Mesenchymal stem cell (in vitro differentiated cells and primary cell): ENCODE data around the gene SLC25A23.

ENCODE experiments used
- DNase-seq: peaks from one replicate; pipeline ENCODE4 v3.0.0-alpha.2; 2013
- H2AFZ ChIP-seq: one replicate; pipeline ENCODE4 v1.6.1; 2013; ENCODE audit warnings: low read depth, mild to moderate bottlenecking, control low read depth, inconsistent platforms, low read length, moderate library complexity
- H2AK5ac ChIP-seq: 2 replicates; pipeline ENCODE4 v1.6.1; 2013; ENCODE audit warnings: low read length, moderate library complexity, mild to moderate bottlenecking, inconsistent platforms; ENCODE audit not compliant: severe bottlenecking
- H2BK120ac ChIP-seq: one replicate; pipeline ENCODE4 v1.6.1; 2013; ENCODE audit warnings: low read depth, mild to moderate bottlenecking, inconsistent platforms, low read length, moderate library complexity
- H2BK12ac ChIP-seq, 2 experiments: one replicate each; pipeline ENCODE4 v1.6.1; 2013; ENCODE audit warnings: inconsistent platforms in 2 of 2, low read length in 2 of 2, mild to moderate bottlenecking in 2 of 2, moderate library complexity in 2 of 2, control low read depth in 1 of 2
- H2BK15ac ChIP-seq: one replicate; pipeline ENCODE4 v1.6.1; 2013; ENCODE audit warnings: mild to moderate bottlenecking, low read depth, inconsistent platforms; ENCODE audit not compliant: poor library complexity, severe bottlenecking
- H2BK5ac ChIP-seq: 2 replicates; pipeline ENCODE4 v1.6.1; 2013; ENCODE audit warnings: low read depth, mild to moderate bottlenecking, low read length, control low read depth, inconsistent platforms; ENCODE audit not compliant: poor library complexity, severe bottlenecking
- H3K14ac ChIP-seq, 2 experiments: one replicate each; pipeline ENCODE4 v1.6.1; 2013; ENCODE audit warnings: inconsistent platforms in 2 of 2, low read length in 2 of 2, control low read depth in 1 of 2, mild to moderate bottlenecking in 1 of 2, moderate library complexity in 1 of 2
- H3K18ac ChIP-seq, 2 experiments: one replicate each; pipeline ENCODE4 v1.6.1; 2013; ENCODE audit warnings: inconsistent platforms in 2 of 2, low read length in 2 of 2, control low read depth in 1 of 2, low read depth in 1 of 2, mild to moderate bottlenecking in 1 of 2
- H3K23ac ChIP-seq, 2 experiments: one replicate each; pipeline ENCODE4 v1.6.1; 2013; ENCODE audit warnings: inconsistent platforms in 2 of 2, low read length in 2 of 2, mild to moderate bottlenecking in 2 of 2, moderate library complexity in 2 of 2, control low read depth in 1 of 2
- H3K27ac ChIP-seq: 2 replicates; pipeline ENCODE4 v1.5.1; 2013; ENCODE audit warnings: mild to moderate bottlenecking, moderate library complexity, low read length, control low read depth, inconsistent platforms; ENCODE audit not compliant: poor library complexity, severe bottlenecking
- H3K27me3 ChIP-seq, 2 experiments: 2 replicates each; pipeline versions ENCODE4 v1.6.1 to v1.7.0; 2013; ENCODE audit warnings: low read length in 2 of 2, mild to moderate bottlenecking in 2 of 2, moderate library complexity in 2 of 2, control low read depth in 1 of 2, inconsistent platforms in 1 of 2; ENCODE audit not compliant: control insufficient read depth in 1 of 2, insufficient read depth in 1 of 2
- H3K36me3 ChIP-seq, 2 experiments: 2 replicates each; pipeline versions ENCODE4 v1.6.1 to v1.7.0; 2013; ENCODE audit warnings: low read length in 2 of 2, control low read depth in 1 of 2, inconsistent platforms in 1 of 2, low read depth in 1 of 2, mild to moderate bottlenecking in 1 of 2; ENCODE audit not compliant: insufficient read depth in 2 of 2, control insufficient read depth in 1 of 2
- H3K4ac ChIP-seq, 2 experiments: one replicate each; pipeline ENCODE4 v1.6.1; 2013; ENCODE audit warnings: inconsistent platforms in 2 of 2, low read length in 2 of 2, mild to moderate bottlenecking in 2 of 2, moderate library complexity in 2 of 2, control low read depth in 1 of 2, low read depth in 1 of 2
- H3K4me1 ChIP-seq: 2 replicates; pipeline ENCODE4 v1.6.1; 2013; ENCODE audit warnings: low read depth, low read length, control low read depth; ENCODE audit not compliant: control insufficient read depth, insufficient read depth
- H3K4me2 ChIP-seq: 2 replicates; pipeline ENCODE4 v1.6.1; 2013; ENCODE audit warnings: low read length, mild to moderate bottlenecking, inconsistent platforms; ENCODE audit not compliant: poor library complexity, severe bottlenecking
- H3K4me3 ChIP-seq, 2 experiments: 2 replicates each; pipeline versions ENCODE4 v1.5.1 to v1.7.0; 2013; ENCODE audit warnings: low read length in 2 of 2, mild to moderate bottlenecking in 2 of 2, control low read depth in 1 of 2, low read depth in 1 of 2; ENCODE audit not compliant: insufficient read depth in 1 of 2
- H3K79me1 ChIP-seq: replicated peaks from 2 replicates; pipeline ENCODE4 v1.6.1; 2013; ENCODE audit warnings: mild to moderate bottlenecking, control low read depth, low read length, inconsistent platforms; ENCODE audit not compliant: poor library complexity, severe bottlenecking
- H3K9ac ChIP-seq: 2 replicates; pipeline ENCODE4 v1.7.0; 2013; ENCODE audit warnings: mild to moderate bottlenecking, low read length, moderate library complexity
- H3K9me3 ChIP-seq: 2 replicates; pipeline ENCODE4 v1.7.0; 2013; ENCODE audit warnings: mild to moderate bottlenecking, low read length; ENCODE audit not compliant: control insufficient read depth
- H4K8ac ChIP-seq: one replicate; pipeline ENCODE4 v1.6.1; 2013; ENCODE audit warnings: inconsistent platforms, mild to moderate bottlenecking, low read length, moderate library complexity
- H4K91ac ChIP-seq: one replicate; pipeline ENCODE4 v1.6.1; 2013; ENCODE audit warnings: mild to moderate bottlenecking, low read length, inconsistent platforms
- WGBS: methylation state at CpG from one replicate; pipeline ENCODE4 v1.1.7; 2013; ENCODE audit warnings: mixed read lengths; 5-methylcytosine and 5-hydroxymethylcytosine counted together

Gene SLC25A23

DNA sequence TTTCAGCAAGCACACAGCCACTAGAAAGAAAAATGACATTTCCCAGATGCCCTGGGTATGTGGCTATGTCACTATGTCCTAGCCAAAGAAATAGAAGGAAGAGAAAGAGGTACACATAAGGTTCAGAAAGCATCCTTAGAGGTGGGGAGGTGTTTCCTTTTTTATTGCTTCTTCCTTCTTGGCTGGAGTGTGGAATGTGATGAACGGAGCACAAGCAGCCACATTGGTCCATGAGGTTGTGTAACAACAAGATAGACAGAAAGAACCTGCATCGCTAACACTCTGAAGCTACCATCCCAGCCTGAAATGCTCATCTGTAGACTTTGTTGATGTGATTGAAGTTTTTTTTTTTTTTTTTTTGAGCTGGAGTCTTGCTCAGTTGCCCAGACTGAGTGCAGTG, 6.7 kb downstream of the SLC25A23 start:
- no peak overlapping the region for H4K8ac ChIP-seq
- H3K9me3 ChIP-seq = peaks cover 28% of the 10 kb centered on the region
- no peaks in the 10 kb centered on the region for H3K27me3 ChIP-seq
- no peak overlapping the region for H3K4ac ChIP-seq
- no peak overlapping the region for H3K27ac ChIP-seq
- H2BK15ac ChIP-seq = no peak overlapping the region
- no peak overlapping the region for H3K14ac ChIP-seq
- H3K79me1 ChIP-seq = peaks cover 8% of the 10 kb centered on the region
- H3K36me3 ChIP-seq = peaks cover 28 to 60% of the 10 kb centered on the region in 2 experiments
- H4K91ac ChIP-seq = no peak overlapping the region
- H2BK120ac ChIP-seq = no peak overlapping the region
- DNase-seq = no peak
- H2BK12ac ChIP-seq = no peak overlapping the region
- no peak overlapping the region for H2AFZ ChIP-seq
- 100% methylated on average over 1 of the region's 2 CpGs for WGBS
- no peak overlapping the region for H3K23ac ChIP-seq
- no peak overlapping the region for H3K4me3 ChIP-seq
- no peak overlapping the region for H2BK5ac ChIP-seq
- H2AK5ac ChIP-seq = no peak overlapping the region
- H3K18ac ChIP-seq = no peak overlapping the region
- peaks cover 3% of the 10 kb centered on the region for H3K4me1 ChIP-seq
- no peak overlapping the region for H3K9ac ChIP-seq
- H3K4me2 ChIP-seq = no peak overlapping the region

- Histone ChIP-seq H3K23ac (no peak overlapping the region), H2BK12ac (no peak overlapping the region), H3K27me3 (no peaks in the 10 kb centered on the region), H3K14ac (no peak overlapping the region), H3K36me3 (peaks cover 28 to 56% of the 10 kb centered on the region in 2 experiments), H4K8ac (no peak overlapping the region), H2BK120ac (no peak overlapping the region), H3K4me2 (no peak overlapping the region), H2BK15ac (no peak overlapping the region), H3K9ac (no peak overlapping the region), H3K9me3 (peaks cover 28% of the 10 kb centered on the region), H2BK5ac (no peak overlapping the region), H2AFZ (no peak overlapping the region), H3K18ac (no peak overlapping the region), H3K79me1 (peaks cover 1% of the 10 kb centered on the region), H3K4ac (no peak overlapping the region), H3K4me1 (no peaks in the 10 kb centered on the region), H4K91ac (no peak overlapping the region), H3K4me3 (no peak overlapping the region), H2AK5ac (no peak overlapping the region), H3K27ac (no peak overlapping the region)
- WGBS = 98% methylated on average over 19 of the region's 19 CpGs
- DNase-seq = no peak
Observed at GRCh38 chr19:6452223-6452614, 7.4 kb downstream of the SLC25A23 start.

DNA sequence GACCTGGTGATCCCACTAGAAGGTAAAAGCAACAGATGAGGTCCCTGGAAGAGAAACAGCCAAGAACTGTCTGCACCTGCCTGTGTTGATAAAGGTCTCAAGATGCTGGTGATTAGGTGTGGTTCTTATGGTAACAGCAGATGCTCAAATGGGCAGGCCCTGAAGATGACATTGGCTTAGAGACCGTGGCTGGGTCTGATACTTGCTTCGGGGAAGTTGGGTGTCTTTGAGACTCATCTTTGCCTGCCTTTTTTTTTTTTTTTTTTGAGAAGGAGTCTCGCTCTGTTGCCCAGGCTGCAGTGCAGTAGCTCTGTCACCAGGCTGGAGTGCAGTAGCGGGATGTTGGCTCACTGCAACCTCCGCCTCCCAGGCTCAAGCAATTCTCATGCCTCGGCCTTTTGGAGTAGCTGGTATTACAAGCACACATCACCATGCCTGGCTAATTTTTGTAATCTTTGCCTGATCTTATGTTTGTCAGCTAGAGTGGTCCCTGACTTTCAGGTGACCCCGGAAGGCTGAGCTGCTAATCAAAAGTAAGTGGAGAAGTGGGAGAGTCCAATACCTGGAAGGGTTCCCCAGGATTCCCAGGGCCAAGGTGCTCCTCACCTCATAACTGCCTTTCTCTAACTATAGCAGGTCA, 7.9 kb downstream of the SLC25A23 start:
- WGBS = 96% methylated on average over 6 of the region's 7 CpGs
- Histone ChIP-seq H3K36me3 (peaks cover 28 to 54% of the 10 kb centered on the region in 2 experiments), H4K91ac (no peak overlapping the region), H3K27ac (no peak overlapping the region), H3K9ac (no peak overlapping the region), H3K4me3 (no peak overlapping the region), H3K23ac (no peak overlapping the region), H2AK5ac (no peak overlapping the region), H3K18ac (no peak overlapping the region), H3K4me2 (no peak overlapping the region), H3K27me3 (no peaks in the 10 kb centered on the region), H2BK120ac (no peak overlapping the region), H2AFZ (no peak overlapping the region), H4K8ac (no peak overlapping the region), H3K79me1 (peaks cover 1% of the 10 kb centered on the region), H3K9me3 (peaks cover 30% of the 10 kb centered on the region), H2BK15ac (no peak overlapping the region), H3K4ac (no peak overlapping the region), H2BK12ac (no peak overlapping the region), H2BK5ac (no peak overlapping the region), H3K4me1 (no peaks in the 10 kb centered on the region), H3K14ac (no peak overlapping the region)
- no peak for DNase-seq

- Histone ChIP-seq H2BK5ac (no peak overlapping the region), H3K4me2 (no peak overlapping the region), H3K4me1 (no peaks in the 10 kb centered on the region), H2AK5ac (no peak overlapping the region), H3K79me1 (no peaks in the 10 kb centered on the region), H3K27ac (no peak overlapping the region), H4K8ac (no peak overlapping the region), H3K36me3 (peaks cover 23 to 53% of the 10 kb centered on the region in 2 experiments), H4K91ac (no peak overlapping the region), H2BK12ac (no peak overlapping the region), H2AFZ (no peak overlapping the region), H3K14ac (no peak overlapping the region), H3K4me3 (no peak overlapping the region), H3K9me3 (peaks cover 34% of the 10 kb centered on the region), H2BK120ac (no peak overlapping the region), H3K4ac (no peak overlapping the region), H2BK15ac (no peak overlapping the region), H3K23ac (no peak overlapping the region), H3K18ac (no peak overlapping the region), H3K27me3 (no peaks in the 10 kb centered on the region), H3K9ac (no peak overlapping the region)
- WGBS = 99% methylated on average over 5 of the region's 5 CpGs
- no peak for DNase-seq
Observed at GRCh38 chr19:6450166-6450565, 9.4 kb downstream of the SLC25A23 start.
